HepG2 (cell line): ENCODE measurements around the gene CENATAC. TPM values are rescaled to one million over a fixed set of nuclear protein-coding genes. Genes with fewer than 3 reads are reported as not detected.
A peak's percentile ranks its signal among the peaks of the same experiment; 100 is the strongest.

Experiments
- ARID2 ChIP-seq: sonication (generic); formaldehyde crosslinking; IDR thresholded peaks from 2 replicates; pipeline ENCODE4 v1.8.1; 2022; ENCODE audit warnings: mild to moderate bottlenecking, missing genetic modification reagents, borderline replicate concordance
- GATAD1 ChIP-seq: IDR thresholded peaks from 2 replicates; pipeline ENCODE4 v1.6.1; 2016; ENCODE audit warnings: missing genetic modification reagents, missing compliant biosample characterization
- HMG20A ChIP-seq: IDR thresholded peaks from 2 replicates; pipeline ENCODE4 v1.6.1; 2016; ENCODE audit warnings: borderline replicate concordance
- HNF4G ChIP-seq, 2 experiments: sonication (generic) in 1 of 2; formaldehyde crosslinking in 1 of 2; IDR thresholded peaks; 2 replicates each; pipeline versions ENCODE4 v1.4.0 to v1.6.1; 2011 to 2020; ENCODE audit warnings: borderline replicate concordance in 2 of 2, low read depth in 2 of 2, mild to moderate bottlenecking in 2 of 2, low read length in 1 of 2, missing genetic modification reagents in 1 of 2, moderate library complexity in 1 of 2
- KDM6A ChIP-seq: IDR thresholded peaks from 2 replicates; pipeline ENCODE4 v1.6.1; 2016; ENCODE audit warnings: low read depth
- LRRFIP1 ChIP-seq: sonication (generic); formaldehyde crosslinking; conservative IDR thresholded peaks from 2 replicates; pipeline ENCODE4 v1.4.0; 2020; ENCODE audit warnings: missing genetic modification reagents
- PHF20 ChIP-seq: sonication (generic); formaldehyde crosslinking; IDR thresholded peaks from 2 replicates; pipeline ENCODE4 v1.5.0; 2020; ENCODE audit warnings: mild to moderate bottlenecking, missing genetic modification reagents
- RARA ChIP-seq: IDR thresholded peaks from 2 replicates; pipeline ENCODE4 v1.6.1; 2016; ENCODE audit warnings: missing genetic modification reagents, missing compliant biosample characterization
- SOX13 ChIP-seq, 3 experiments: fragments of 450-650 bp in 1 of 3; sonication (generic) in 1 of 3; formaldehyde crosslinking in 1 of 3; IDR thresholded peaks in 2 of 3; conservative IDR thresholded peaks in 1 of 3; 2 replicates each; pipeline versions ENCODE4 v1.5.0 to v1.6.1; 2016 to 2020; ENCODE audit warnings: antibody characterized with exemption in 1 of 3, mild to moderate bottlenecking in 1 of 3, missing compliant biosample characterization in 1 of 3, missing genetic modification reagents in 1 of 3, moderate library complexity in 1 of 3
- STAG1 ChIP-seq: sonication (generic); formaldehyde crosslinking; IDR thresholded peaks from 2 replicates; pipeline ENCODE4 v1.4.0; 2020; ENCODE audit warnings: missing genetic modification reagents
- ZNF143 ChIP-seq: sonication (generic); formaldehyde crosslinking; IDR thresholded peaks from 2 replicates; pipeline ENCODE4 v1.4.0; 2020; ENCODE audit warnings: missing genetic modification reagents
- ZNF543 ChIP-seq: sonication (generic); formaldehyde crosslinking; IDR thresholded peaks from 2 replicates; pipeline ENCODE4 v1.4.0; 2020; ENCODE audit warnings: mild to moderate bottlenecking, missing genetic modification reagents
- ZNF572 ChIP-seq: sonication (generic); formaldehyde crosslinking; IDR thresholded peaks from 2 replicates; pipeline ENCODE4 v1.5.1; 2020; ENCODE audit warnings: mild to moderate bottlenecking, missing genetic modification reagents
- ZNF747 ChIP-seq: sonication (generic); formaldehyde crosslinking; IDR thresholded peaks from 2 replicates; pipeline ENCODE4 v1.8.1; 2023; ENCODE audit warnings: missing genetic modification reagents, mild to moderate bottlenecking, borderline replicate concordance
- polyA plus RNA-seq, 8 experiments: library from polyadenylated mRNA; depleted of rRNA in 3 of 8; stranded (reverse) in 7 of 8; unstranded in 1 of 8; fragments of >200 nt; fragmentation: Illumina TruSeq in 4 of 8; extraction: Trizol in 4 of 8; gene quantifications; 2 replicates each; pipeline versions ENCODE4 v1.2.1 to v1.2.3, GENCODE V29; 2011 to 2016; ENCODE audit warnings: low read depth in 4 of 8, missing spikeins in 1 of 8, mixed read lengths in 1 of 8; ENCODE audit not compliant: insufficient read depth in 1 of 8
- total RNA-seq, 5 experiments: library from RNA; depleted of rRNA; stranded (reverse); fragments of >200 nt; fragmentation: Illumina TruSeq; extraction: Trizol; gene quantifications; 2 replicates each; pipeline ENCODE4 v1.2.3, GENCODE V29; 2016; ENCODE audit warnings: low read depth in 1 of 5
- TF ChIP-seq, protein P1 (sequence below): sonication (generic); formaldehyde crosslinking; IDR thresholded peaks from 2 replicates; pipeline ENCODE4 v1.5.0; 2020; ENCODE audit warnings: mild to moderate bottlenecking, missing genetic modification reagents
- TF ChIP-seq, protein P2 (sequence below): sonication (generic); formaldehyde crosslinking; IDR thresholded peaks from 2 replicates; pipeline ENCODE4; 2020; ENCODE audit warnings: missing genetic modification reagents, mild to moderate bottlenecking, borderline replicate concordance
- TF ChIP-seq, protein P3 (sequence below): sonication (generic); formaldehyde crosslinking; conservative IDR thresholded peaks from 2 replicates; pipeline ENCODE4 v1.4.0; 2020; ENCODE audit warnings: mild to moderate bottlenecking, missing genetic modification reagents, moderate library complexity

Gene CENATAC
- total and polyA plus RNA-seq, 2 of the 13 experiments (the other 11 are each of a cell fraction or from before 2014, with no cell fraction given): 21.7 to 25.0 TPM

DNA sequence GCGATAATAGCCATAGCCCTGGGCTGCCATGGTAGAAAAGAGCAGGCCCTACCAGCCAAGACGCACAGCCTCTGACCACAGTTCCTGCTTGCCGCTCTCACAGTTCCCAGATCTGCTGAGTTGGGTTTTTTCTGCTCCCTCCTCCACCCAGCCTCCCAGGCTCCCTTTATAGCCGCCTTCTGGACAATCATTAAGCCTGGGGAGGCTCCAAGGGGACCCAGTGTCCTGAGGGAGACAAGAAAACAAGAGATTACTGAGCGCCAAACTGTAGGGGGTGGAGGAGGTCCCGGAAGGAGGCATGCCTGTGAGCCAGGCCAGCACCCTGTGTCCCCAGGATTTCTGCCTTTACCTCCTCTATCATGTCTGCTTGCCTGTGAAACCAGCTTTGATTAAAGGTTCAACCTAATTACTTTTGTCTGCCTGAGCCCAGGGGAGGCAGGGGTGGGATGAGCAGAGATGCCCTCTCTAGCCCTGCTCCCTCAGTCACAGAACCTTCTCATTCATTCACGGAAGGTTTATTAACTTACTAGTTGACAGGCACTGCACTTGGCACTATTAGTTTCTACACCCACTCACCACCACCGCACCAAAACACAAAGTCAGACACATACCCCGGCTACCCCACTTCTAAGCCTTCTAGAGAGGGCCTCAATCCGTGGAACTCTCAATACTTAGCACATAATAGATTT lies 31.5 kb downstream of the CENATAC start (continued):
- TF ChIP-seq SOX13 (IDR thresholded peaks at IDR 0.05): 0 out of 2 replicates have a peak, but pooled peaks have one; percentile 18
- peak in 1 of 2 experiments; percentile 53; a peak in 1 of 4 replicates for TF ChIP-seq SOX13 (CRISPR knock-in tag; conservative IDR thresholded peaks at IDR 0.05 in 1 of 2, IDR thresholded peaks at IDR 0.05 in 1 of 2)
- TF ChIP-seq ZNF543 (CRISPR knock-in tag): no peak; the same call in 1 of the 2 replicates
- TF ChIP-seq, protein P1, sequence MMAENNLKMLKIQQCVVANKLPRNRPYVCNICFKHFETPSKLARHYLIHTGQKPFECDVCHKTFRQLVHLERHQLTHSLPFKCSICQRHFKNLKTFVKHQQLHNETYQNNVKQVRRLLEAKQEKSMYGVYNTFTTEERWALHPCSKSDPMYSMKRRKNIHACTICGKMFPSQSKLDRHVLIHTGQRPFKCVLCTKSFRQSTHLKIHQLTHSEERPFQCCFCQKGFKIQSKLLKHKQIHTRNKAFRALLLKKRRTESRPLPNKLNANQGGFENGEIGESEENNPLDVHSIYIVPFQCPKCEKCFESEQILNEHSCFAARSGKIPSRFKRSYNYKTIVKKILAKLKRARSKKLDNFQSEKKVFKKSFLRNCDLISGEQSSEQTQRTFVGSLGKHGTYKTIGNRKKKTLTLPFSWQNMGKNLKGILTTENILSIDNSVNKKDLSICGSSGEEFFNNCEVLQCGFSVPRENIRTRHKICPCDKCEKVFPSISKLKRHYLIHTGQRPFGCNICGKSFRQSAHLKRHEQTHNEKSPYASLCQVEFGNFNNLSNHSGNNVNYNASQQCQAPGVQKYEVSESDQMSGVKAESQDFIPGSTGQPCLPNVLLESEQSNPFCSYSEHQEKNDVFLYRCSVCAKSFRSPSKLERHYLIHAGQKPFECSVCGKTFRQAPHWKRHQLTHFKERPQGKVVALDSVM (CRISPR knock-in tag): no peak
- TF ChIP-seq LRRFIP1 (CRISPR knock-in tag): no peak
- TF ChIP-seq ZNF572 (CRISPR knock-in tag): no peak
- no peak for TF ChIP-seq STAG1
- TF ChIP-seq RARA (CRISPR knock-in tag): no peak
- TF ChIP-seq ZNF143: no peak
- TF ChIP-seq, protein P2, sequence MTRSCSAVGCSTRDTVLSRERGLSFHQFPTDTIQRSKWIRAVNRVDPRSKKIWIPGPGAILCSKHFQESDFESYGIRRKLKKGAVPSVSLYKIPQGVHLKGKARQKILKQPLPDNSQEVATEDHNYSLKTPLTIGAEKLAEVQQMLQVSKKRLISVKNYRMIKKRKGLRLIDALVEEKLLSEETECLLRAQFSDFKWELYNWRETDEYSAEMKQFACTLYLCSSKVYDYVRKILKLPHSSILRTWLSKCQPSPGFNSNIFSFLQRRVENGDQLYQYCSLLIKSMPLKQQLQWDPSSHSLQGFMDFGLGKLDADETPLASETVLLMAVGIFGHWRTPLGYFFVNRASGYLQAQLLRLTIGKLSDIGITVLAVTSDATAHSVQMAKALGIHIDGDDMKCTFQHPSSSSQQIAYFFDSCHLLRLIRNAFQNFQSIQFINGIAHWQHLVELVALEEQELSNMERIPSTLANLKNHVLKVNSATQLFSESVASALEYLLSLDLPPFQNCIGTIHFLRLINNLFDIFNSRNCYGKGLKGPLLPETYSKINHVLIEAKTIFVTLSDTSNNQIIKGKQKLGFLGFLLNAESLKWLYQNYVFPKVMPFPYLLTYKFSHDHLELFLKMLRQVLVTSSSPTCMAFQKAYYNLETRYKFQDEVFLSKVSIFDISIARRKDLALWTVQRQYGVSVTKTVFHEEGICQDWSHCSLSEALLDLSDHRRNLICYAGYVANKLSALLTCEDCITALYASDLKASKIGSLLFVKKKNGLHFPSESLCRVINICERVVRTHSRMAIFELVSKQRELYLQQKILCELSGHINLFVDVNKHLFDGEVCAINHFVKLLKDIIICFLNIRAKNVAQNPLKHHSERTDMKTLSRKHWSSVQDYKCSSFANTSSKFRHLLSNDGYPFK (CRISPR knock-in tag): peak; percentile 4; the same call in 1 of the 2 replicates
- TF ChIP-seq HNF4G (IDR thresholded peaks at IDR 0.05; ENCODE audit: borderline replicate concordance, low read depth, low read length): 0 out of 2 replicates have a peak, but pooled peaks have one; percentile 13
- TF ChIP-seq HNF4G (CRISPR knock-in tag; IDR thresholded peaks at IDR 0.05; ENCODE audit: borderline replicate concordance, low read depth): no peak
- TF ChIP-seq, protein P3, sequence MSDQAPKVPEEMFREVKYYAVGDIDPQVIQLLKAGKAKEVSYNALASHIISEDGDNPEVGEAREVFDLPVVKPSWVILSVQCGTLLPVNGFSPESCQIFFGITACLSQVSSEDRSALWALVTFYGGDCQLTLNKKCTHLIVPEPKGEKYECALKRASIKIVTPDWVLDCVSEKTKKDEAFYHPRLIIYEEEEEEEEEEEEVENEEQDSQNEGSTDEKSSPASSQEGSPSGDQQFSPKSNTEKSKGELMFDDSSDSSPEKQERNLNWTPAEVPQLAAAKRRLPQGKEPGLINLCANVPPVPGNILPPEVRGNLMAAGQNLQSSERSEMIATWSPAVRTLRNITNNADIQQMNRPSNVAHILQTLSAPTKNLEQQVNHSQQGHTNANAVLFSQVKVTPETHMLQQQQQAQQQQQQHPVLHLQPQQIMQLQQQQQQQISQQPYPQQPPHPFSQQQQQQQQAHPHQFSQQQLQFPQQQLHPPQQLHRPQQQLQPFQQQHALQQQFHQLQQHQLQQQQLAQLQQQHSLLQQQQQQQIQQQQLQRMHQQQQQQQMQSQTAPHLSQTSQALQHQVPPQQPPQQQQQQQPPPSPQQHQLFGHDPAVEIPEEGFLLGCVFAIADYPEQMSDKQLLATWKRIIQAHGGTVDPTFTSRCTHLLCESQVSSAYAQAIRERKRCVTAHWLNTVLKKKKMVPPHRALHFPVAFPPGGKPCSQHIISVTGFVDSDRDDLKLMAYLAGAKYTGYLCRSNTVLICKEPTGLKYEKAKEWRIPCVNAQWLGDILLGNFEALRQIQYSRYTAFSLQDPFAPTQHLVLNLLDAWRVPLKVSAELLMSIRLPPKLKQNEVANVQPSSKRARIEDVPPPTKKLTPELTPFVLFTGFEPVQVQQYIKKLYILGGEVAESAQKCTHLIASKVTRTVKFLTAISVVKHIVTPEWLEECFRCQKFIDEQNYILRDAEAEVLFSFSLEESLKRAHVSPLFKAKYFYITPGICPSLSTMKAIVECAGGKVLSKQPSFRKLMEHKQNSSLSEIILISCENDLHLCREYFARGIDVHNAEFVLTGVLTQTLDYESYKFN (CRISPR knock-in tag): peak; percentile 87
- no peak for TF ChIP-seq ARID2 (CRISPR knock-in tag)
- TF ChIP-seq PHF20 (CRISPR knock-in tag): no peak
- peak; percentile 15; the same call in 1 of the 2 replicates for TF ChIP-seq HMG20A (CRISPR knock-in tag)
- 0 out of 2 replicates have a peak, but pooled peaks have one; percentile 37 for TF ChIP-seq GATAD1 (CRISPR knock-in tag)
- TF ChIP-seq KDM6A (CRISPR knock-in tag): no peak
- peak; percentile 52; the same call in 1 of the 2 replicates for TF ChIP-seq ZNF747
